GM21786 (cell line): ENCODE data around the gene THSD7A.

Source experiments
- ATAC-seq: cut with Tn5 transposase; IDR thresholded peaks from one replicate; pipeline ENCODE4 v1.9.1; 2021; ENCODE audit not compliant: unreplicated experiment

The THSD7A gene

DNA sequence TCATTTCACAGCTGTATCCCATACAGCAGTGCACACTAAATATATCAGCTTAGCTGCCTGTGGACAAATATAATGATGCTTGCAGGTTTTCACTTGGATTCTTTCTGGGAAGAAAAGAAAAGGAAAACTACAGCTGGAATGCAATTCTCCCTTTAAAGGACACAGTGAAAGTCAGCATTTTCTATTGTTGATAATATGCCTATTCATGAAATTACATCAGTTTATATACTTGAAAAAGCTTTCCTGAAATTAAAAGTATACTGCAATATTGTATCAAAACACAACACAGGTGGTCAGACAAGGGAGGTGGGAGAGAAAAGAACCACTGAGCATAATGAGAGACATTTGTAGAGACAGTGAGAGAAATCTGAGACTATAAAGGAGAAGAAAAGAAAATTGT, 20.3 kb downstream of the THSD7A start:
- no peak for ATAC-seq

DNA sequence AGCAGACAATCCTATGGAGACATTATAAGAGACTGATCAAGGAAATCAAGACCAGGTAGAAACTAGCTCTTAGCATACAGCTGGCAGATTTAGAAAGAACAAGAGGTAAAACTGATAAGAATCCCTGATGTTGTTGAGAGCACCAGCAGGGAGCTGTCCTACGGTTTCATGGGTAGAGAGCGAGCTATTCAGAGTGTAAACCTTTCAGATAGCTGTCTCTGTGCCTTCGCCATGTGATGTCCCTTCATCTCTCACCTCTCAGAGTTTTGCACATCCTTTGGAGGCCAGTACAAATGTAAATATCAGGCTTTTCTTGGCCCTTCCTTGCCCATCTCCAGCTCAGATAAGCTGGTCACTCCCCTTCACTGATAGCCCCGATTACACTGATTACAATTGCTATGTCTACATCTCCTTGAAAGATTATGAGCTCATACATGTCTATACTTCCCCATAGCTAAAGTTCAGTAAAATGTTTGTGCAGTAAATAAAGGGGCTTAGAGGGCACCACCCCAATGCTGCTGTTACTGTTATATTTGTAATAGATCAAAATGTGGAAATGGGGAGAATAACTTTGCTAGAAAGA, 21.9 kb downstream of the THSD7A start:
- no peak for ATAC-seq

DNA sequence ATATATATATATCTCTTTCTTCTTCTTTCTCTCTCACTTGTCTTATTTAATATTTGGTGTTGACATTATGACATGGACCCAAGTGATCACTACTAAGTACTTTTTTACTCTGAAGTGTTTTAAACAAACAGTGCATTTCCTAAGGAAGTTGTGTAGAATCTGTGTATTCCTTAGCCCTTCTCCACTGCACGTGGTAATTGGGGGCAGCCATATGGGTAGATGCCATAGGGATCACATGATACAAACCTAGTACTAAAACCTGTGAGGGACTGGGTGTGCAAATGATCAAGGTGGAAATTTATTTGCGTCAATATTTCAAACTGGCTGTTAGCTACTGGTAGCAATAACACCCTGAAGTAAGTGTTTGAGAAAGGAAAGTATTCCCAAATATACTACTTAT, 25.0 kb downstream of the THSD7A start:
- ATAC-seq = no peak

DNA sequence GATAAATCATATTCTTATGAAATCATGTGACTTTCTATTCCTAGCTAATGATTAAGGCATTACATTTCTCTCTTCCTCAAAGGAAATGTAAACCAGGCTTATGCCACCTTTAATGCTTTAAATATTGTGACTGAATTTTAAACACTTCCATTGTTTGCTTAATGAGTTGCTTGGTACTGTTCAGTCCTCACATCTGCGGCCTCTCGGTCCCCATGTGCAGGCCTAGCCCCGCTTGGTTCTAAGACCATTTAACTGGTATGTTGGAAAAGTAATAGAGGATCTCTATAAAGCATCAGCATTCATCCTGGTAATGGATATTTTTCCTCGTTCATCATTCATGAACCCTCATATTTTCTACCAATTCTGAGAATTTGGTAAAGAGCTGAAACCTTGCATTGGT, 27.4 kb downstream of the THSD7A start:
- no peak for ATAC-seq

DNA sequence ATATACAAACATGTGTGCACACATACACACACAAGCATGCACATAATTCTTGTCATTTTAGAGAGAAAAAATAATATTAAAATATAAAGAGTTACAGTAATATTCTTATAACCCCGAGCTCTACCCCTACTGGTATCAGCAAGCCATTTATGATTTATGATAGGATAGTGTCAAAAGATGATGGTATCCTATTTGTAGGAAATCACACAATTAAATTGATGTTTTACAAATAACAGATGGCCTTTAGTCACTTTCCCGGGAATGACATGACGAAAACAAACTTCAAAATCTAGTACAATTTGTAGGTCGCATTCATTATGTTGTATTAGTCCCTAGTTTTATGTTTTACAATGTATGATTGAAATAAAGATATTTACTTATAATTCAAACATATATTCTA, 36.8 kb downstream of the THSD7A start:
- no peak for ATAC-seq

DNA sequence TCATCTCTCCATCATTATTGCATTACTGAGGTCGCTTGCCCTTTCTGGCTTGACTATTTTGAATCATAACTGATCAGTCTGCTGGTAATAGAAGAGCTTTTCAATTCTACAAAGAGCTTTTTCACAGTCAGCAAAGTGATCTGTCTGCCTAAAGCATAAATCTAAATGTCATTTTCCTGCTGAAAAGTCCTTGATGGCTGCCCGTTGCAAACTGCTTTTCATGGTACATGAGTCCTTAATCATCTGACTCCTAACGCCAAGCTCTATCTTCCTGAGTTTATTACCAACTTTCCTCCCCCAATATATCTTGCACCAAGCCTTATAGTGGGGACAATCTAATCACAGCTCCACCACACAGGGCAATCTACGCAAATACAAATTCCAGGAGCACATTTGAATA, 39.8 kb downstream of the THSD7A start:
- no peak for ATAC-seq

DNA sequence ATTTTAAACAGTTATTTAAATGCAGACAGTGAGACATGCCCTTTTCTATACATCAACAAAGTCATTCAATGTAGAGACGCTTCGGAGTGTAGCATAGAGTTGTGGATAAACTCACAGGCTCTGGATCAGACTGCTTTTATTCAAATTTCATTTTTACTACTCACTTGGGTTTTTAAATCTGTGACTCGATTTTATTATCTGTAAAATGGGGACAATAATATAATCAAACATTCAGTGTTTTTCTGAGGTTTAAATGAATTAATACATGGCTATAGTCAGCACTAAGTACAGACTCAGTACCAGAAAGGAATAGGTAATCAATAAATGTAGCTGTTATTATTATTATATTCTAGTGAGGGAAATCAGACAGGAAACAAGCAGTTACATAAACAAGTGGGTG, 43.4 kb downstream of the THSD7A start:
- no peak for ATAC-seq

DNA sequence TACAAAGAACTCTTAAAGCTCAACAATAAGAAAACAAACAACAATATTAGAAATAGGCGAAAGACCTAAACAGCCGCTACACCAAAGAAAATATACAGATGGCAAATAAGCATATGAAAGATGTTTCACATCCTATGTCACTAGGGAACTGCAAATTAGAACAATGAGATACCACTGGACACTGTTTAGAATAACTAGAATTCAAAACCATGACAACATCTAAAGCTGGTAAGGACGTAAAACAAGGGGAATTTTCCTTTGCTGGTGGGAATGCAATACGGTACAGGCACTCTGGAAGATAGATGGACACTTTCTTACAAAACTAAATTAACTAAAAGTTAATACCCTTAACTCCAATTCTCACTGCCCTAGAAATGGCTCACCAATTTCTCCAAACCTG, 44.5 kb downstream of the THSD7A start:
- no peak for ATAC-seq

DNA sequence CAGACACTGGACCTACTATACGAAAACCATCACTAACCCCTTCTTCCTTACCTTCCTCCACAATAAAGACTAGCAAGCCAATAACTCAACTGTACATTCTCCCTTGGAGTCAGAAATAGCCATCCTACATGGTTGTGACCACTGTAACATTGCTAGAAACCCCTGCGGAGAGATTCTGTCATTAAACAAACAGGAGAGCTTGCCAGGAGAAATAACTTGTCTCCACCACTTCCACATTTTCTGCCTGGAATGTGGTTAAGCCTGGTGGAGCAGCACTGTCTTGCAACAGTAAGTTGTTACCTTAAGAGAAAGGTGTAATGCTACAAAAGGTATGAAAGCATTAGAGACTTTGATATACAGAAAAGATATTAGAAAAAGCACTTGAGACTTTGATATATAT, 45.8 kb downstream of the THSD7A start:
- ATAC-seq = no peak

DNA sequence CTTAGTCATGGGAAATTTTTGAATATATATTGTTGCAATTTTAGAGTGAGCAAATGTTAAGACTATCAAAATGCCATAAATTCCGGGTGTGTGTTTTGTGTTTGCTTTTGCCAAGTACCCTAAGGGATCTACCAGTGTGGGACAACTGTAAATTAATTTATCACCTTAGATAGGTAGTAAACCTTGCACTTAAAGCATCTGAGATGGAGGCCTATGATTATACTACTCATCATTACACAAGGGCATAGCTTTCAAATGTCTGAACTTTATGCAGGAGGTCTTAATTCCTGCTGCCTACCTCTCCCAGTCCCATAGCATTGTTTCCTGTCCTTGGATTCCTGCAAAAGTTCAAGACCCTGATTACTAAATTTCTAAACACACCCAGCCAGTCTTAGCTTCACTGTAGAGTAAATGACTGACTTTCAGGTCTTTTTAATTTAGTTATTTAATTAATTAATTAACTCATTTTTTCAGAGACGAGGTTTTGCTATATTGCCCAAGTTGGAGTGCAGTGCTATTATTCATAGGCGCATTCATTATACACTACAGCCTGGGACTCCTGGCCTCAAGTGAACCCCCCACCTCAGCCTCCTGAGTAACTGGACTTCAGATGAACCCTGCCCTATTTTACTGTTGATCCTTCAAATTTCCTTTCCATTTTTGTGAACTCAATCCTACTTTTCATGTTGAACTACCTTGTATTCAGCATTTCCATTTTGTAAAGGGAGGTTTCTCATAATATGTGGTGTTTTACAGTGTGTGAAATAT, 47.0 kb downstream of the THSD7A start:
- no peak for ATAC-seq

DNA sequence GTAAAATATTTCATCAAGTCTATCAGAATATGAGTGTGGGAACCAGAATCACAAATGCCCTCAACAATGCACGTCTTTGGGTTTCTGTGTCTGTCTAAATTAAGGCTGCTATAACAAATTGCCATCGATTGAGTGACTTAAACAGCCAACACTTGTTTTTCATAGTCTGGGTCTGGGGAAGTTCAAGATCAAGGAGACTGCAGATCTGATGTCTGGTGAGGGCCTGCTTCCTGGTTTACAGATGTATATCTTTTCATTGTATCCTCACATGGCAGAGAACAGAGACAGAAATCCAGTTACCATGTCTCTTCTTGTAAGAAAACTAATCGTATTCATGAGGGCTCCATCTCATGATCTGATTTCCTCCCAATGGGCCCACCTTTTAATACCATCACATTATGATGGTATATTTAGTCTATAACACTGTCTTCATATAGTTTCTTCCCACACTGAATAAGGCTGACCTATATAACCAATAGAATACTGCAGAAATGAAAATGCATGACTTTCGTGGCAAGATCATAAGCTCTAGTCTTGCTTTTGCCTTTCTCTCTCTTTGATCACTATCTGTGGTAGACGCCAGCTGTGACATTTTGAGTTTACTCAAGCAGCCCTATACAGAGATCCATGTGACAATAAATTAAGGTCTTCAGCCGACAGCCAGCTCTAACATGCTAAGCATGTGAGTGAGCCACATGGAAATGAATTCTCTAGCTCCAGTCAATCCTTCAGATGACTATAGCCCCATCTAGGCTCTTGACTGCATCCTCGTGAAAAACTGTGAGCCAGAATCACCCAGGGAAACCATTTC, 51.9 kb downstream of the THSD7A start:
- no peak for ATAC-seq

DNA sequence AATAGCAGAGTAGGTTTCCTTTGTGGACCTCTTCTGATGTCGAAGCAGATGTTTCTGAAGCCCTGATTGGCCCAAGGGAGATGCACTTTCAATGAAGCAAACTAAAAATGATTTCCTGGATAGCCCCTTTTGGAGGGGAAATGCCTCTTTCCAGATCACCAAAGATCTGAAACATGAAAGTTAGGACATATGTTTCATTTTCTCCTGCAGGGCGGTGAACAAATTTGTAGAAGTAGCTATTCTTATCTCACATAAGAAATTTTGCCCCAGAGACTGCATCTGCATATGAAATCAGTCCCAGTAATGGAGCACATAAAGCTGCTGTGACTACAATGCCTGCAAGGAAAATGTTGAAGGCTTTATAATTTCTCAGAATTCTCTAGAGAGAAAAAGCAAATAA, 56.0 kb downstream of the THSD7A start:
- no peak for ATAC-seq

DNA sequence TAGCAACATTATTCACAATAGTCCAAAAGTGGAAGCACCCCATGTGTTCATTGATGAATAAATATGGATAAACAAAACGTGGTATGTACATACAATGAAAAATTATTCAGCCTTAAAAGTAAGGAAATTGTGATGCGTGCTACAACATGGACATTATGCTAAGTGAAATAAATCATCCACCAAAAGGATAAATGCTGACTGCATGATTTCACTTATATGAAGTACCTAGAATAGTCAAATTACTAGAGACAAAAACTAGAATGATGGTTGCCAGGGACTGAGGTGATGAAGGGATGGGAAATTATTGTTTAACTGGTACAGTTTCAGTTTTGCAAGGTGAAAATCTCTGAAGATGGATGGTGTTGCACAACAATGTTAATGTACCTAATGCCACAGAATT, 56.6 kb downstream of the THSD7A start:
- no peak for ATAC-seq

DNA sequence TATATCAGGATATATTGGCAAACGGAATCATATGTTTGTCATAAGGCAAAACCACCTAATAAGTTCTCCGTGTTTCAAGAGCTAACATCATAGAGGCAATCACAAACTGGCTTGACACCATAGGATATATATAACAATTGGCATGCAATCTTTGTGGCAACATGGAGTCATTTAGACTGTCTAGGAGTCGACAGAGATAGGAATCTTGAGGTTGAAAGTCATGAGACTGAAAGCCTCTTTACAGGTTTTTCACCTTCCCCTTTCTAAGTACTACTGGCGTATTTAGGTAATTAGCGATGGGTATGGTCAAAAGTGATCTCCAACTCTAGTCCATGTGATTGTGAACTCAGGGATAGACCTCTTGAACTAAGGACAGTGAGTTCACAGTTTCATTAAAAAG, 63.7 kb downstream of the THSD7A start:
- ATAC-seq = no peak

DNA sequence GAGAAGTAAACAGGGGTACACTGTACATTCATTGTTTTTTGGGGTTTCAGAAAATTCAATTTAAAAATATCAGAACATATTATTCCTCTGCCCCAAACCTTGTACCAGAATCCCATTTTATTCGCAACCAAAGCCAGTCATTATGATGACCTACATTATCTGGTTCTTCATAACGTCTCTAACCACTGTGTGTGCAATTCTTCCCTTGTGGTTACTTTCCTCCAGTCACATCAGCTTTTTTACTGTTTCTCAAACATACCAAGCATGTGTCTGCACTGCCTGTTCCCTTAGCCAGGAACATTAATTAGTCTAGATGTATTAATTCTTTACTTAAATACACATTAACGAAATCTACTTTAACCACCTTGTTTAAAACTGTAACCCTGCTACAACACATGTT, 64.8 kb downstream of the THSD7A start:
- no peak for ATAC-seq

DNA sequence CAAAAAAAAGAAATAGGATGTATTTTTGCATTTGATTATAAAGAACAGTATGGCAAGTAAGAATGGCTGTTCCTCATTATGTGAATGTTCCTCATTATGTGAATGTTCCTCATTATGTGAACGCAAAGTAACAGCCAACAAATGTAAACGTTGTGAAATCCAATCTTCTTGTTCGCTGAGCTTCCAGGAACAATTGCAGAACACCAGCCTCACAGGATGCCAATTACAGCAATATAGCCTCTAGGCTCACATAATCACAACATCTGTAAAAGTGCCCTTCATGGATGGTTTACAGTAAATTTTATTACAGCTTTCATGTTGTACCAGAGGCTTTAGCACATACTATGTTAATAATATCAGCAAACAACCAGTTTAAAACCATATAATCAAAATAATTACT, 71.6 kb downstream of the THSD7A start:
- no peak for ATAC-seq

DNA sequence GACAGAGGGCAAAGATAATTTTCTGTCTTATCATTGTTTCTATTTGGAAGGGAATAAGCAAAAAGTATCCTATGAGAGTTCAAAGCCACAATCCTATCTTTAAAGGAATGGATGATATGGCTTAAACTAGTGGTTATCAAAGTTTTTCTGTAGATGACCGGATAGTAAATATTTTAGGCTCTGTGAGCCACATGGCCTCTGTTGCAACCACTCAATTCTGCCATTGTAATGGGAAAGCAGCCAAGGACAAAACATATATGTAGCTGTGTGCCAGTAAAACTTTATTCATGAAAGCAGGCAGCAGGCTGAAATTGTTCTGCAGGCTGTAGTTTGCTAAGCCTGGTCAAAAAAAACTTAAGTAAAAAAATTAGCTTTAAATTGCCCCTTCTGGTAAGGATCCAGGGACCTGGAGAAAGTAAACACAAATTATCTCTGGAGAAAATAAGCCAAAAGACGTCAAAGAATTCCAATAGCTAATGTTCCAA, 73.3 kb downstream of the THSD7A start:
- no peak for ATAC-seq

DNA sequence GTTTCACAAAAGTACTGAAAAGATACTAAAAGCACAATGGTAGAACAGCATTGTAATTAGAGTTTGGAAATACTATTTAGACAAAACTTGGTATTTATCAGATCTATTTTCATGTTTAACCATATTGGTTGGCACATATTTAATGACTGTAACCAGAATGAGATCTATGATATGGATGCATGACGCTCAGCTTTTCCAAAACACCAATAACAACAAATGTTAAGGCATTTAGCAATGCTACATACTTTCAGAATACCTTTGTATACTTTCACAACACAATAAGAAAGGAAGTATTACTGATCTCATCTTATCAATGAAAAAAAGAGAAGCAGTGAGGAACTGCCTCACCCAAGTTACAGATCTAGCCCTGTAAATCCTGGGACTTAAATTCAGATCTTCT, 74.8 kb downstream of the THSD7A start:
- no peak for ATAC-seq

DNA sequence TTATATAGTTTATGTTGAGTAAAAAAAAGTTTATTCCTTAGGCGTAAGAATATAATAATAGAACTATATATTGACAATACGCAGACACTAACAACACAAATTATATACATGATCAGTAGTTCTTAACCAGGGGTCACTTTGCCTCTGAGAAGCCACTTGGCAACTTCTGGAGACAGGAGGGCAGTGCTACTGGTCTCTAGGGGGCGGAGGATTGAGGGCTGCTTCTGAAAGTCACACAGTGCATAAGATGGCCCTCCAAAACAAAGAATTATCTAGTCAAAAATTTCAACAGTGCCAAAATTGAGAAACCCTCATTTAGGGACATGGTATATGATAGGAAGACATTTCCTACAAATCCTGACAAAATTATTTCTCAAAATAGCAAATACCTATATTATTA, 77.1 kb downstream of the THSD7A start:
- no peak for ATAC-seq

DNA sequence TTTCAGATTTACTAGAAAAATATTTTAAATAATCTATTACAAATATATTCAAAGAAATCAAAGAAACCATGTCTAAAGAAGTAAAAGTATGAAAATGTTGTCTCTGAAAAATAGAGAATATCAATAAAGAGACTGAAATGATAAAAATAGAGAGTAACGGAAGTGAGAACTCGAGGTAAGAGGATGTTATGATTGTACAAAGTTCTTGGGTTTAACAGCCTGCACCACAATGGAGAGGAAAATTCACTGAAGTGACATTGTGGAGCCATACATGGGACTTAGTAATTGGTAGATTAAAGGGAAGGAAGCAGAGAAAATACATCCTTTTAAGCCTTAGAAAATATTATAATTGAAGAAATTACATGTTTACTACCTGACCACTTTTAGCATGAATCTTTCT, 77.9 kb downstream of the THSD7A start:
- no peak for ATAC-seq

DNA sequence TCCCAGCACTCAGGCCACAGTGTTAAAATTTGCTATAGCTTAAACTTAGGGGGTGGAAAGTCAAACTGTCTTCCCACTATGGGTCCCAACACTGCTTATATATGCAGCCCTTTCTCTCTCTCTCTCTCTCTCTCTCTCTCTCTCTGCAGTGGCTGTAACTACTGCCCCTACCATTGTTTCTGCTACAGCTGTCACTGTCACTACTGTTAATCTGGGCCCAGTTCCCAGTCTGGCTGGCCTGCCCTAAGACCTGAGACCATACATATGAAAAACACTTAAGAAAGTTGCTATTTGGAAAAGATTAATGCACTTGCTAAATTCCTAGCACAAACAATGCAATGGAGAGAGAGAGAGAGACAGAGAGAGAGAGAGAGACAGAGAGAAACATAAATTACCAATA, 78.6 kb downstream of the THSD7A start:
- no peak for ATAC-seq

DNA sequence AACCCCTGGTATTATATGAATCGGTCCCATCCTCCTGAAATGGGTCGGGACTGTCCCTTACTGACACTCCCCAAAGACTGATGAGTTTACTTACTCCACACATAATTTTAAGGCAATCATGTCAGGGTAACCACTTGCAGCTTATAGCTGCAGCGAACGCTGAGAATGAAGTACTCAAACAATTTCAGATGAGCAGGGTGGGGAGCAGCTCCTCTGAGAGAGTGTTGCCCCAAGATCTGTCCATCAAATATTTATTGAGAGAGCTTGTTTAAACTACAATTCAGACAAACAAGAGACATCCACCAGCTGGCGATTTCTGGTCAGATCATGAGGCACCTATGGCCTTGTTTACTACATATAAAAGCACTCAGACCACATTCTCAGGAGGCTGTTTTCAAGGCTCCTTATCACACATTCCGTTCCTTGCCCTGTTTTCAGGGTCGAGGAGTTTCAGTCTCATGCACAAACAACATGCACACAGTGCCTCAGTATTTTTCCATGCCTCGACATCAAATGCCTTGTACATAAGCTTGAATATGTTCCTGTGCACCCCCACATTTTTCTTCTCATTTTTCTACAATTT, 80.1 kb downstream of the THSD7A start:
- ATAC-seq = no peak
